ENCODE results near the gene LDLRAD3. TPM values are rescaled to one million over a fixed set of nuclear protein-coding genes. Genes with fewer than 3 reads are reported as not detected.

The LDLRAD3 gene
- polyA plus RNA-seq, 3 donors from 2014 or later: 0.84 TPM; not detected in 2

- Mint-ChIP-seq H3K27ac (no peak overlapping the region), H3K36me3 (no peaks in the 10 kb centered on the region), H3K27me3 (ENCODE audit: low read depth in 3 of 3) (peaks cover 0 to 3% (median 2%) of the 10 kb centered on the region in 3 donors), H3K4me1 (no peaks in the 10 kb centered on the region), H3K9me3 (no peaks in the 10 kb centered on the region), H3K4me3 (no peak overlapping the region)
- DNase-seq: no peak
These were observed 7.8 kb downstream of the LDLRAD3 start for GRCh38 chr11:35951680-35952079.

- H3K27me3 Mint-ChIP-seq (ENCODE audit: low read depth in 3 of 3): peaks cover 0 to 5% (median 2%) of the 10 kb centered on the region in 3 donors
- H3K4me3 Mint-ChIP-seq: no peak overlapping the region
- no peaks in the 10 kb centered on the region for H3K36me3 Mint-ChIP-seq
- no peak for DNase-seq
- no peaks in the 10 kb centered on the region for H3K9me3 Mint-ChIP-seq
- no peak overlapping the region for H3K27ac Mint-ChIP-seq
- no peaks in the 10 kb centered on the region for H3K4me1 Mint-ChIP-seq
These were observed 9.4 kb downstream of the LDLRAD3 start for GRCh38 chr11:35953081-35953760.

GRCh38 chr11:35954205-35954604, 10.3 kb downstream of the LDLRAD3 start:
- no peak overlapping the region for H3K27ac Mint-ChIP-seq
- H3K9me3 Mint-ChIP-seq: no peaks in the 10 kb centered on the region
- H3K27me3 Mint-ChIP-seq (ENCODE audit: low read depth in 3 of 3): peaks cover 0 to 5% (median 2%) of the 10 kb centered on the region in 3 donors
- H3K4me3 Mint-ChIP-seq: no peak overlapping the region
- H3K36me3 Mint-ChIP-seq: no peaks in the 10 kb centered on the region
- no peak for DNase-seq
- no peaks in the 10 kb centered on the region for H3K4me1 Mint-ChIP-seq

- Mint-ChIP-seq H3K4me1 (no peaks in the 10 kb centered on the region), H3K36me3 (no peaks in the 10 kb centered on the region), H3K27me3 (ENCODE audit: low read depth in 3 of 3) (peaks cover 0 to 5% (median 0%) of the 10 kb centered on the region in 3 donors), H3K9me3 (no peaks in the 10 kb centered on the region), H3K4me3 (no peak overlapping the region), H3K27ac (no peak overlapping the region)
- DNase-seq: no peak
These were observed 11.8 kb downstream of the LDLRAD3 start for GRCh38 chr11:35955636-35956035.

GRCh38 chr11:35962369-35963138, 18.7 kb downstream of the LDLRAD3 start:
- Mint-ChIP-seq H3K27ac (no peak overlapping the region), H3K36me3 (no peaks in the 10 kb centered on the region), H3K4me1 (no peaks in the 10 kb centered on the region), H3K27me3 (ENCODE audit: low read depth in 3 of 3) (peaks cover 0 to 7% (median 5%) of the 10 kb centered on the region in 3 donors), H3K9me3 (peaks cover 0 to 1% (median 0%) of the 10 kb centered on the region in 6 donors), H3K4me3 (no peak overlapping the region)
- no peak for DNase-seq

GRCh38 chr11:35963911-35964310, 20.0 kb downstream of the LDLRAD3 start:
- Mint-ChIP-seq H3K27me3 (ENCODE audit: low read depth in 3 of 3) (peaks cover 0 to 9% (median 5%) of the 10 kb centered on the region in 3 donors), H3K36me3 (no peaks in the 10 kb centered on the region), H3K9me3 (peaks cover 0 to 1% (median 0%) of the 10 kb centered on the region in 6 donors), H3K4me1 (no peaks in the 10 kb centered on the region), H3K27ac (no peak overlapping the region), H3K4me3 (no peak overlapping the region)
- DNase-seq: no peak

- Mint-ChIP-seq H3K4me1 (no peaks in the 10 kb centered on the region), H3K27me3 (ENCODE audit: low read depth in 3 of 3) (peaks cover 0 to 9% (median 5%) of the 10 kb centered on the region in 3 donors), H3K9me3 (peaks cover 0 to 1% (median 0%) of the 10 kb centered on the region in 6 donors), H3K36me3 (no peaks in the 10 kb centered on the region), H3K27ac (no peak overlapping the region), H3K4me3 (no peak overlapping the region)
- DNase-seq: no peak
These were observed 21.0 kb downstream of the LDLRAD3 start for GRCh38 chr11:35964841-35965240.

- Mint-ChIP-seq H3K4me3 (no peak overlapping the region), H3K9me3 (peaks cover 0 to 3% (median 0%) of the 10 kb centered on the region in 6 donors), H3K4me1 (no peaks in the 10 kb centered on the region), H3K36me3 (peaks cover 0 to 4% (median 0%) of the 10 kb centered on the region in 3 donors), H3K27ac (no peak overlapping the region), H3K27me3 (ENCODE audit: low read depth in 3 of 3) (peaks cover 0 to 5% (median 4%) of the 10 kb centered on the region in 3 donors)
- no peak for DNase-seq
These were observed 23.2 kb downstream of the LDLRAD3 start for GRCh38 chr11:35967042-35967441.

GRCh38 chr11:35968386-35969088, 24.7 kb downstream of the LDLRAD3 start:
- Mint-ChIP-seq H3K4me3 (no peak overlapping the region), H3K36me3 (peaks cover 0 to 4% (median 0%) of the 10 kb centered on the region in 3 donors), H3K27me3 (ENCODE audit: low read depth in 3 of 3) (peaks cover 0 to 2% (median 2%) of the 10 kb centered on the region in 3 donors), H3K27ac (no peak overlapping the region), H3K9me3 (peaks cover 0 to 2% (median 0%) of the 10 kb centered on the region in 6 donors), H3K4me1 (no peaks in the 10 kb centered on the region)
- DNase-seq: no peak

GRCh38 chr11:35969089-35970042, 25.5 kb downstream of the LDLRAD3 start:
- Mint-ChIP-seq H3K27me3 (ENCODE audit: low read depth in 3 of 3) (peaks cover 0 to 2% (median 0%) of the 10 kb centered on the region in 3 donors), H3K9me3 (peaks cover 0 to 5% (median 0%) of the 10 kb centered on the region in 6 donors), H3K4me1 (no peaks in the 10 kb centered on the region)

GRCh38 chr11:35970445-35970844, 26.6 kb downstream of the LDLRAD3 start:
- H3K36me3 Mint-ChIP-seq: peaks cover 0 to 4% (median 0%) of the 10 kb centered on the region in 3 donors
- no peak overlapping the region for H3K4me3 Mint-ChIP-seq
- no peak overlapping the region for H3K27ac Mint-ChIP-seq
- no peak for DNase-seq
- peaks cover 0 to 7% (median 0%) of the 10 kb centered on the region in 6 donors for H3K9me3 Mint-ChIP-seq
- no peaks in the 10 kb centered on the region for H3K4me1 Mint-ChIP-seq
- H3K27me3 Mint-ChIP-seq (ENCODE audit: low read depth in 3 of 3): peaks cover under 1 to 2% (median under 1%) of the 10 kb centered on the region in 3 donors

More at GRCh38 chr11:35969089-35970042, 25.5 kb downstream of the LDLRAD3 start:
- Mint-ChIP-seq H3K27ac (no peak overlapping the region), H3K4me3 (no peak overlapping the region), H3K36me3 (peaks cover 0 to 4% (median 0%) of the 10 kb centered on the region in 3 donors)
- no peak for DNase-seq

GRCh38 chr11:35971841-35972422, 28.1 kb downstream of the LDLRAD3 start:
- Mint-ChIP-seq H3K27me3 (ENCODE audit: low read depth in 3 of 3) (peaks cover 3 to 9% (median 3%) of the 10 kb centered on the region in 3 donors), H3K27ac (no peak overlapping the region), H3K36me3 (peaks cover 0 to 4% (median 0%) of the 10 kb centered on the region in 3 donors), H3K4me3 (no peak overlapping the region), H3K9me3 (peaks cover 0 to 7% (median 0%) of the 10 kb centered on the region in 6 donors), H3K4me1 (no peaks in the 10 kb centered on the region)
- DNase-seq: no peak

Measured in immature natural killer cell (primary cell).